ENCODE data around the gene AGRN. TPM values are rescaled to one million over a fixed set of nuclear protein-coding genes. Genes with fewer than 3 reads are reported as not detected.

The AGRN gene
- total RNA-seq, 1 experiment from 2014 or later, result 134 TPM

DNA sequence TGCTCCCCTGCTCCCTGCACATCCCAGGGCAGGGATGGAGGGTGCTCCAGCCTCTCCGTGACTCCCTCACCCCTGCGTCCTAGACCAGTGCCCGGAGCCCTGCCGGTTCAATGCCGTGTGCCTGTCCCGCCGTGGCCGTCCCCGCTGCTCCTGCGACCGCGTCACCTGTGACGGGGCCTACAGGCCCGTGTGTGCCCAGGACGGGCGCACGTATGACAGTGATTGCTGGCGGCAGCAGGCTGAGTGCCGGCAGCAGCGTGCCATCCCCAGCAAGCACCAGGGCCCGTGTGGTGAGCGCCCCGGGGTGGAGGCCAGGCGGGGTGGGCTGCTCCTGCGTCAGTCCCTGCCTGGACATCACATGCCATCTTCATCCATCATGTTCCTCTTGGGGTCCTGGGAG lies 22.0 kb downstream of the AGRN start:
- intact Hi-C loops (cut with micrococcal nuclease), result no loop called here
- no TSS peak for BruUV-seq (replicated peaks)
- Histone ChIP-seq H3K36me3 (ENCODE audit: control insufficient read depth in 1 of 2, insufficient read depth in 2 of 2, low read length in 2 of 2) (peaks cover 15 to 36% of the 10 kb centered on the region in 2 experiments; a peak in 3 of 4 replicates), H3K27ac (ENCODE audit: low read depth, low read length) (peak overlapping the region; percentile 9; the same call in 1 of the 2 replicates), H3K9ac (ENCODE audit: low read length) (no peak overlapping the region), H3K4me2 (ENCODE audit: low read length) (no peak overlapping the region), H2AFZ (ENCODE audit: low read depth, low read length, poor library complexity, severe bottlenecking) (no peak overlapping the region), H3K9me3 (ENCODE audit: control insufficient read depth in 1 of 2, insufficient read depth in 1 of 2, low read depth in 1 of 2, low read length in 2 of 2) (no peaks in the 10 kb centered on the region), H3K4me3 (replicated peaks in 1 of 2; ENCODE audit: low read depth in 1 of 2, low read length in 2 of 2) (no peak overlapping the region), H3K4me1 (ENCODE audit: control insufficient read depth in 1 of 2, insufficient read depth in 2 of 2, low read length in 2 of 2) (peaks cover 7 to 18% of the 10 kb centered on the region in 2 experiments; a peak in 3 of 4 replicates), H4K20me1 (ENCODE audit: insufficient read depth) (no peaks in the 10 kb centered on the region), H3K9me2 (ENCODE audit: insufficient read depth) (no peaks in the 10 kb centered on the region), H3K79me2 (ENCODE audit: insufficient read depth, low read length) (peaks cover 36% of the 10 kb centered on the region; the same call in 1 of the 2 replicates), H3K27me3 (ENCODE audit: insufficient read depth, low read length) (no peaks in the 10 kb centered on the region)
- no peak for ATAC-seq
- ChIA-PET RAD21 (ENCODE audit: low non-redundant PET in 1 of 2, low total read pairs in 2 of 2, uncharacterized antibody in 2 of 2, unreplicated experiment in 2 of 2) (no interaction called here), CTCF (no interaction called here), POLR2A (no interaction called here)
- DNase-seq (ENCODE audit: low read depth, low spot score), result no peak
- TF ChIP-seq MAX (IDR thresholded peaks at IDR 0.05), result no peak
- no peak for TF ChIP-seq ZNF274 (IDR thresholded peaks at IDR 0.05; ENCODE audit: low read depth, low read length)
- TF ChIP-seq CEBPB (IDR thresholded peaks at IDR 0.05; ENCODE audit: low read depth), result no peak
- no peak for TF ChIP-seq JUND (IDR thresholded peaks at IDR 0.05)
- TF ChIP-seq CBX3 (IDR thresholded peaks at IDR 0.05; ENCODE audit: low read depth), result no peak
- no peak for TF ChIP-seq RAD21 (IDR thresholded peaks at IDR 0.05; ENCODE audit: low read depth)
- TF ChIP-seq ATF3 (IDR thresholded peaks at IDR 0.05), result no peak

- no peak overlapping the region for H3K27ac ChIP-seq (ENCODE audit: low read depth, low read length)
- no peaks in the 10 kb centered on the region for H3K9me3 ChIP-seq (ENCODE audit: control insufficient read depth in 1 of 2, insufficient read depth in 1 of 2, low read depth in 1 of 2, low read length in 2 of 2)
- POLR2A ChIA-PET, result no interaction called here
- RAD21 ChIA-PET (ENCODE audit: low non-redundant PET in 1 of 2, low total read pairs in 2 of 2, uncharacterized antibody in 2 of 2, unreplicated experiment in 2 of 2), result no interaction called here
- H3K4me1 ChIP-seq (ENCODE audit: control insufficient read depth in 1 of 2, insufficient read depth in 2 of 2, low read length in 2 of 2), result peaks cover 7 to 18% of the 10 kb centered on the region in 2 experiments; a peak in 3 of 4 replicates
- H4K20me1 ChIP-seq (ENCODE audit: insufficient read depth), result no peaks in the 10 kb centered on the region
- H3K9ac ChIP-seq (ENCODE audit: low read length), result no peak overlapping the region
- H3K36me3 ChIP-seq (ENCODE audit: control insufficient read depth in 1 of 2, insufficient read depth in 2 of 2, low read length in 2 of 2), result peaks cover 19 to 37% of the 10 kb centered on the region in 2 experiments; a peak in 3 of 4 replicates
- intact Hi-C loops (cut with micrococcal nuclease), result no loop called here
- no peak overlapping the region for H3K4me2 ChIP-seq (ENCODE audit: low read length)
- CTCF ChIA-PET, result no interaction called here
- no peak for DNase-seq (ENCODE audit: low read depth, low spot score)
- no peak overlapping the region for H2AFZ ChIP-seq (ENCODE audit: low read depth, low read length, poor library complexity, severe bottlenecking)
- no peaks in the 10 kb centered on the region for H3K9me2 ChIP-seq (ENCODE audit: insufficient read depth)
- no peak overlapping the region for H3K4me3 ChIP-seq (replicated peaks in 1 of 2; ENCODE audit: low read depth in 1 of 2, low read length in 2 of 2)
- H3K27me3 ChIP-seq (ENCODE audit: insufficient read depth, low read length), result no peaks in the 10 kb centered on the region
- no peak for ATAC-seq
- H3K79me2 ChIP-seq (ENCODE audit: insufficient read depth, low read length), result peaks cover 32% of the 10 kb centered on the region; the same call in 1 of the 2 replicates
- no TSS peak for BruUV-seq (replicated peaks)
- TF ChIP-seq SP1 (IDR thresholded peaks at IDR 0.05; ENCODE audit: low read depth), result no peak
- TF ChIP-seq CTCF (IDR thresholded peaks at IDR 0.05 in 2 of 3, conservative IDR thresholded peaks at IDR 0.05 in 1 of 3; ENCODE audit: borderline replicate concordance in 1 of 3, insufficient read depth in 1 of 3, low read depth in 2 of 3, low read length in 2 of 3), result no peak
- TF ChIP-seq JUND (IDR thresholded peaks at IDR 0.05), result no peak
- TF ChIP-seq YY1 (IDR thresholded peaks at IDR 0.05; ENCODE audit: extremely low read depth, insufficient replicate concordance, low read depth, low read length), result no peak
- TF ChIP-seq, protein P1, sequence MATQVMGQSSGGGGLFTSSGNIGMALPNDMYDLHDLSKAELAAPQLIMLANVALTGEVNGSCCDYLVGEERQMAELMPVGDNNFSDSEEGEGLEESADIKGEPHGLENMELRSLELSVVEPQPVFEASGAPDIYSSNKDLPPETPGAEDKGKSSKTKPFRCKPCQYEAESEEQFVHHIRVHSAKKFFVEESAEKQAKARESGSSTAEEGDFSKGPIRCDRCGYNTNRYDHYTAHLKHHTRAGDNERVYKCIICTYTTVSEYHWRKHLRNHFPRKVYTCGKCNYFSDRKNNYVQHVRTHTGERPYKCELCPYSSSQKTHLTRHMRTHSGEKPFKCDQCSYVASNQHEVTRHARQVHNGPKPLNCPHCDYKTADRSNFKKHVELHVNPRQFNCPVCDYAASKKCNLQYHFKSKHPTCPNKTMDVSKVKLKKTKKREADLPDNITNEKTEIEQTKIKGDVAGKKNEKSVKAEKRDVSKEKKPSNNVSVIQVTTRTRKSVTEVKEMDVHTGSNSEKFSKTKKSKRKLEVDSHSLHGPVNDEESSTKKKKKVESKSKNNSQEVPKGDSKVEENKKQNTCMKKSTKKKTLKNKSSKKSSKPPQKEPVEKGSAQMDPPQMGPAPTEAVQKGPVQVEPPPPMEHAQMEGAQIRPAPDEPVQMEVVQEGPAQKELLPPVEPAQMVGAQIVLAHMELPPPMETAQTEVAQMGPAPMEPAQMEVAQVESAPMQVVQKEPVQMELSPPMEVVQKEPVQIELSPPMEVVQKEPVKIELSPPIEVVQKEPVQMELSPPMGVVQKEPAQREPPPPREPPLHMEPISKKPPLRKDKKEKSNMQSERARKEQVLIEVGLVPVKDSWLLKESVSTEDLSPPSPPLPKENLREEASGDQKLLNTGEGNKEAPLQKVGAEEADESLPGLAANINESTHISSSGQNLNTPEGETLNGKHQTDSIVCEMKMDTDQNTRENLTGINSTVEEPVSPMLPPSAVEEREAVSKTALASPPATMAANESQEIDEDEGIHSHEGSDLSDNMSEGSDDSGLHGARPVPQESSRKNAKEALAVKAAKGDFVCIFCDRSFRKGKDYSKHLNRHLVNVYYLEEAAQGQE (IDR thresholded peaks at IDR 0.05; ENCODE audit: low read depth), result no peak
- TF ChIP-seq EZH2 (IDR thresholded peaks at IDR 0.05), result no peak
- no peak for TF ChIP-seq TCF7L2 (IDR thresholded peaks at IDR 0.05; ENCODE audit: borderline replicate concordance, extremely low read depth, insufficient read depth, insufficient read length)
- TF ChIP-seq SRF (IDR thresholded peaks at IDR 0.05; ENCODE audit: low read depth), result no peak
- no peak for TF ChIP-seq CEBPB (IDR thresholded peaks at IDR 0.05; ENCODE audit: low read depth)
- TF ChIP-seq POLR2A (IDR thresholded peaks at IDR 0.05; ENCODE audit: borderline replicate concordance, extremely low read depth, insufficient read depth, insufficient read length), result no peak
- TF ChIP-seq ATF3 (IDR thresholded peaks at IDR 0.05), result no peak
- no peak for TF ChIP-seq CBX3 (IDR thresholded peaks at IDR 0.05; ENCODE audit: low read depth)
Observed at GRCh38 chr1:1042835-1043234, 22.9 kb downstream of the AGRN start.

Data from HCT116 (cell line).